HFFc6 (cell line): Measurements from ENCODE around the gene FAHD2A. TPM values are rescaled to one million over a fixed set of nuclear protein-coding genes. Genes with fewer than 3 reads are reported as not detected.

Experiments
- DNase-seq: peaks from one replicate; pipeline ENCODE4 v3.0.0-alpha.2; 2018
- H3K27ac Mint-ChIP-seq: 2 replicates; pipeline ENCODE4 v1.8.0; 2020; ENCODE audit warnings: mild to moderate bottlenecking, mixed read lengths
- H3K27me3 Mint-ChIP-seq: 2 replicates; pipeline ENCODE4 v1.8.0; 2021; ENCODE audit warnings: mild to moderate bottlenecking, moderate library complexity, mixed read lengths; ENCODE audit not compliant: insufficient read depth
- H3K36me3 Mint-ChIP-seq: 2 replicates; pipeline ENCODE4 v1.8.0; 2021; ENCODE audit warnings: low read depth, mixed read lengths
- H3K4me1 Mint-ChIP-seq: 2 replicates; pipeline ENCODE4 v1.8.0; 2020; ENCODE audit warnings: low read depth, mixed read lengths
- H3K4me3 Mint-ChIP-seq: 2 replicates; pipeline ENCODE4 v1.8.0; 2020; ENCODE audit warnings: mild to moderate bottlenecking, moderate library complexity, mixed read lengths
- H3K9me3 Mint-ChIP-seq: 2 replicates; pipeline ENCODE4 v1.8.0; 2020; ENCODE audit warnings: mild to moderate bottlenecking, mixed read lengths
- total RNA-seq, 6 experiments: library from RNA; stranded (reverse); fragmentation: NEBNext Ultra II Directional; extraction: Animal tissue kit (Norgen Biotek cat#: 25700); gene quantifications; 2 replicates in 1 of 6; 3 replicates in 5 of 6; pipeline ENCODE4 v1.2.3, GENCODE V29; 2021
- TF ChIP-seq, protein P1 (sequence below): fragments of 200-600 bp; sonication (generic); IDR thresholded peaks from 2 replicates; pipeline ENCODE4 v1.5.0; 2021; ENCODE audit warnings: antibody characterized with exemption, mild to moderate bottlenecking

Gene FAHD2A
- total RNA-seq, 6 experiments from 2014 or later = 23.1 to 28.0 (median 26.3) TPM

DNA sequence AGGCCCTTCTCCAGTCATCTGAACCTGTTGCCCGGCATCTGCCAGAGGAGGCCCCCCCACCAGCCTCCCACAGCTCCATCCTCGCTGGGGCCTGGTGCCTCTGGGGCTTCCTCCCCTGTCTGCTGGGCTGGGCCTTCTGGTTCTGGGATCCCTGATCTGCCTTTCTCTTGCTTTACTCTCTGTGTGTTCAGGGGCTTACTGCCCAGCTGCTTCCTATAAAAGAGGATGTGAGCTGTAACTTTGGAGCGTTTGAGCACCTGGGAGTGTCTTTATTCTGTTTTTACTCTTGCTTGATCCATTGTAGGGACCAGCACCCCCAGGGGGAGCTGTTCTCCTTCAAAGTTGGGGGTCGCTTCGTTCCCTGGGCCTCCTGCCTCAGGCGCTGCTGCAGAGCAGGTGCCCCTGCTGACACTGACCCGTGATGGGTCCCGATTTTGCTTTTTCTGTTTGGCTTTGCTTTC is 23.1 kb upstream of the FAHD2A start:
- TF ChIP-seq, protein P1, sequence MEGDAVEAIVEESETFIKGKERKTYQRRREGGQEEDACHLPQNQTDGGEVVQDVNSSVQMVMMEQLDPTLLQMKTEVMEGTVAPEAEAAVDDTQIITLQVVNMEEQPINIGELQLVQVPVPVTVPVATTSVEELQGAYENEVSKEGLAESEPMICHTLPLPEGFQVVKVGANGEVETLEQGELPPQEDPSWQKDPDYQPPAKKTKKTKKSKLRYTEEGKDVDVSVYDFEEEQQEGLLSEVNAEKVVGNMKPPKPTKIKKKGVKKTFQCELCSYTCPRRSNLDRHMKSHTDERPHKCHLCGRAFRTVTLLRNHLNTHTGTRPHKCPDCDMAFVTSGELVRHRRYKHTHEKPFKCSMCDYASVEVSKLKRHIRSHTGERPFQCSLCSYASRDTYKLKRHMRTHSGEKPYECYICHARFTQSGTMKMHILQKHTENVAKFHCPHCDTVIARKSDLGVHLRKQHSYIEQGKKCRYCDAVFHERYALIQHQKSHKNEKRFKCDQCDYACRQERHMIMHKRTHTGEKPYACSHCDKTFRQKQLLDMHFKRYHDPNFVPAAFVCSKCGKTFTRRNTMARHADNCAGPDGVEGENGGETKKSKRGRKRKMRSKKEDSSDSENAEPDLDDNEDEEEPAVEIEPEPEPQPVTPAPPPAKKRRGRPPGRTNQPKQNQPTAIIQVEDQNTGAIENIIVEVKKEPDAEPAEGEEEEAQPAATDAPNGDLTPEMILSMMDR = peak; percentile 58
- Mint-ChIP-seq H3K9me3 (no peaks in the 10 kb centered on the region), H3K4me1 (no peaks in the 10 kb centered on the region), H3K27ac (no peak overlapping the region), H3K36me3 (no peaks in the 10 kb centered on the region), H3K27me3 (peaks cover 18% of the 10 kb centered on the region), H3K4me3 (no peak overlapping the region)
- DNase-seq = no peak

GRCh38 chr2:95380280-95380679 is 22.2 kb upstream of the FAHD2A start:
- Mint-ChIP-seq H3K4me3 (no peak overlapping the region), H3K27ac (no peak overlapping the region), H3K4me1 (no peaks in the 10 kb centered on the region), H3K36me3 (no peaks in the 10 kb centered on the region), H3K9me3 (no peaks in the 10 kb centered on the region), H3K27me3 (peaks cover 18% of the 10 kb centered on the region)
- TF ChIP-seq, protein P1 = no peak
- DNase-seq = no peak

DNA sequence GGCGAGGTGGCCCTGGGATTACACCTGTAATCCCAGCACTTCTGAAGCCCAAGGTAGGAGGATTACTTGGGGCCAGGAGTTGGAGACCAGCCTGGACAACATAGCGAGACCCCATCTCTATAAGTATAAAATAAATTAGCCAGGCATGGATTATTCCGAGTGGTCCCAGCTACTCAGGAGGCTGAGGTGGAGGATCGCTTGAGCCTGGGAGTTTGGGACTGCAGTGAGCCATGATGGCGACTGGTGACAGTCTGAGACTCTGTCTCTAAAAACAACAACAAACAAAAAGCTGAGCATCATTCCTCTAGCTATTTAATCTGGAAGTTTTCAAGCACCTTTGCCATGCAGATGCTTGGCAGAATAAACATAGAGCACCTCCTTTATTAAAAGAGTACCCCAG is 21.8 kb upstream of the FAHD2A start:
- no peak for DNase-seq
- TF ChIP-seq, protein P1 = no peak
- Mint-ChIP-seq H3K4me3 (no peak overlapping the region), H3K27me3 (peaks cover 18% of the 10 kb centered on the region), H3K27ac (no peak overlapping the region), H3K36me3 (no peaks in the 10 kb centered on the region), H3K4me1 (no peaks in the 10 kb centered on the region), H3K9me3 (no peaks in the 10 kb centered on the region)

DNA sequence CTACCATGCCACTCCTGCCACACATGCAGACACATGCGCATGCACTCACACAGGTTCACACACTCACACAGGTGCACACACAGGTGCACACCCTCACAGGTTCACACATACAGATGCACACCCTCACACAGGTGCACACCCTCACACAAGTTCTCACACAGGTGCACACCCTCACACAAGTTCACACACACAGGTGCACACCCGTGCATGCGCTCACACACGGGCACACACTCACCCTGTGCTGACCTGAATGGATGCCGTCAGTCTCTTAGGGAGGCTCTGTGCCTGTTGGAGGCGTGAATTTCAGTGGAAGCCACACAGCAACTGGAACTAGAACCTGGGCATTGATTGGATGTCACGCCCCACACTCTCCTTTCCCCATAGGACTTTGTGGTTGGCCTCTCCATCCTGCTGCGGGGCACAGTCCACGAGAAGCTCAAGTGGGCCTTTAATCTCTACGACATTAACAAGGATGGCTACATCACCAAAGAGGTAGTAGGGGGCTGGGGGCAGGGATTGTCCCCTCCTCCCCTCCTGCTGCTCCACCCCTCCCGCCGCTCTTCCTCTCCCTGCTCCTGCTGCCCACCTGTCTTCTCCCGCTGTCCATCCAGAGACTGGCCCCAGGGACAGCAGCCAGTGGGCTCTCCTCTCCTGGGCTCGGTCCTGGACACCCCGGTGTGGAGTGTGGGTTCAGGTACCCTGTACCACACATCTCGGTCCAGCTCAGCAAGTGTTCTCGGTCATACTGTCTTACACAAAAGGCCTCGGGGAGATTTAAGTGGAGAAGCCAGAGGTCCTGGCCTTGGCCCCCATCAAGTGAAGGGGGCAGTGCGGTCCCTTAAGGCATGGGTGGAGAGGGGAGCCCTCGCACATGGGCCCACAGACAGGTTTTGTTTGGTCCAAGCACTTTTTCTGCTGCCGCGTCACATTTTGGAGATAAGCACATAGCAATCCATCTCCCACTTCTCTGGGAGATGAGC is 21.0 kb upstream of the FAHD2A start:
- peaks cover 17% of the 10 kb centered on the region for H3K27me3 Mint-ChIP-seq
- no peak overlapping the region for H3K27ac Mint-ChIP-seq
- DNase-seq = no peak
- TF ChIP-seq, protein P1 = no peak
- H3K36me3 Mint-ChIP-seq = no peaks in the 10 kb centered on the region
- H3K9me3 Mint-ChIP-seq = no peaks in the 10 kb centered on the region
- no peak overlapping the region for H3K4me3 Mint-ChIP-seq
- no peaks in the 10 kb centered on the region for H3K4me1 Mint-ChIP-seq

- H3K27me3 Mint-ChIP-seq = peaks cover 16% of the 10 kb centered on the region
- DNase-seq = no peak
- H3K4me3 Mint-ChIP-seq = no peak overlapping the region
- no peaks in the 10 kb centered on the region for H3K36me3 Mint-ChIP-seq
- TF ChIP-seq, protein P1 = no peak
- no peaks in the 10 kb centered on the region for H3K9me3 Mint-ChIP-seq
- no peaks in the 10 kb centered on the region for H3K4me1 Mint-ChIP-seq
- H3K27ac Mint-ChIP-seq = no peak overlapping the region
Measured at GRCh38 chr2:95382192-95382591, 20.3 kb upstream of the FAHD2A start.
